ENCODE results near the gene UBASH3A.

GRCh38 chr21:42357307-42357706 lies 46.4 kb upstream of the UBASH3A start:
- TF ChIP-seq, protein P1, sequence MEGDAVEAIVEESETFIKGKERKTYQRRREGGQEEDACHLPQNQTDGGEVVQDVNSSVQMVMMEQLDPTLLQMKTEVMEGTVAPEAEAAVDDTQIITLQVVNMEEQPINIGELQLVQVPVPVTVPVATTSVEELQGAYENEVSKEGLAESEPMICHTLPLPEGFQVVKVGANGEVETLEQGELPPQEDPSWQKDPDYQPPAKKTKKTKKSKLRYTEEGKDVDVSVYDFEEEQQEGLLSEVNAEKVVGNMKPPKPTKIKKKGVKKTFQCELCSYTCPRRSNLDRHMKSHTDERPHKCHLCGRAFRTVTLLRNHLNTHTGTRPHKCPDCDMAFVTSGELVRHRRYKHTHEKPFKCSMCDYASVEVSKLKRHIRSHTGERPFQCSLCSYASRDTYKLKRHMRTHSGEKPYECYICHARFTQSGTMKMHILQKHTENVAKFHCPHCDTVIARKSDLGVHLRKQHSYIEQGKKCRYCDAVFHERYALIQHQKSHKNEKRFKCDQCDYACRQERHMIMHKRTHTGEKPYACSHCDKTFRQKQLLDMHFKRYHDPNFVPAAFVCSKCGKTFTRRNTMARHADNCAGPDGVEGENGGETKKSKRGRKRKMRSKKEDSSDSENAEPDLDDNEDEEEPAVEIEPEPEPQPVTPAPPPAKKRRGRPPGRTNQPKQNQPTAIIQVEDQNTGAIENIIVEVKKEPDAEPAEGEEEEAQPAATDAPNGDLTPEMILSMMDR (IDR thresholded peaks at IDR 0.05) = no peak
- TF ChIP-seq POLR2A (IDR thresholded peaks at IDR 0.05) = no peak
